HG02571 (cell line): ENCODE results near the gene TFE3.
"Not testable (repeated sequence)": the region's sequence is repeated elsewhere in the genome, so short reads cannot be mapped to it uniquely, and the experiment has no call there.

ENCODE experiments used
- ATAC-seq: cut with Tn5 transposase; IDR thresholded peaks from one replicate; pipeline ENCODE4 v1.9.1; 2021; ENCODE audit warnings: mild to moderate bottlenecking, moderate library complexity; ENCODE audit not compliant: unreplicated experiment

The TFE3 gene

GRCh38 chrX:49002091-49002935 lies 40.8 kb downstream of the TFE3 start, which contains the start of gene GRIPAP1:
TSS of gene GRIPAP1 (minus strand) at chrX:49002264. CDS start at chrX:49002229, 35 bp downstream.
- ATAC-seq = peak; percentile 65

- ATAC-seq = peak; percentile 19
Measured at GRCh38 chrX:49001521-49002090, 41.6 kb downstream of the TFE3 start.

- no peak for ATAC-seq
Measured at GRCh38 chrX:49000636-49001035, 42.5 kb downstream of the TFE3 start.

- no peak for ATAC-seq
Measured at GRCh38 chrX:48999030-48999429, 44.1 kb downstream of the TFE3 start.

- no peak for ATAC-seq
Measured at GRCh38 chrX:48998391-48998790, 44.8 kb downstream of the TFE3 start.

- no peak for ATAC-seq
Measured at GRCh38 chrX:48997865-48998264, 45.3 kb downstream of the TFE3 start.

- ATAC-seq = no peak
Measured at GRCh38 chrX:48997455-48997854, 45.7 kb downstream of the TFE3 start.

- no peak for ATAC-seq
Measured at GRCh38 chrX:48996969-48997368, 46.2 kb downstream of the TFE3 start.

- ATAC-seq = no peak
Measured at GRCh38 chrX:48992341-48992740, 50.8 kb downstream of the TFE3 start.

- no peak for ATAC-seq
Measured at GRCh38 chrX:48989483-48989882, 53.7 kb downstream of the TFE3 start.

- no peak for ATAC-seq
Measured at GRCh38 chrX:48983896-48984295, 59.3 kb downstream of the TFE3 start.

GRCh38 chrX:48983081-48983480 lies 60.1 kb downstream of the TFE3 start:
- no peak for ATAC-seq

- no peak for ATAC-seq
Measured at GRCh38 chrX:48981178-48981577, 62.0 kb downstream of the TFE3 start.

- ATAC-seq = not testable (repeated sequence)
Measured at GRCh38 chrX:48980341-48980740, 62.8 kb downstream of the TFE3 start.
